ENCODE measurements around the gene MBLAC1.
"Not testable (repeated sequence)": the region's sequence is repeated elsewhere in the genome, so short reads cannot be mapped to it uniquely, and the experiment has no call there.

The MBLAC1 gene

GRCh38 chr7:100122568-100122967 lies 4.2 kb upstream of the MBLAC1 start:
- DNase-seq (ENCODE audit: low read depth), result no peak

DNA sequence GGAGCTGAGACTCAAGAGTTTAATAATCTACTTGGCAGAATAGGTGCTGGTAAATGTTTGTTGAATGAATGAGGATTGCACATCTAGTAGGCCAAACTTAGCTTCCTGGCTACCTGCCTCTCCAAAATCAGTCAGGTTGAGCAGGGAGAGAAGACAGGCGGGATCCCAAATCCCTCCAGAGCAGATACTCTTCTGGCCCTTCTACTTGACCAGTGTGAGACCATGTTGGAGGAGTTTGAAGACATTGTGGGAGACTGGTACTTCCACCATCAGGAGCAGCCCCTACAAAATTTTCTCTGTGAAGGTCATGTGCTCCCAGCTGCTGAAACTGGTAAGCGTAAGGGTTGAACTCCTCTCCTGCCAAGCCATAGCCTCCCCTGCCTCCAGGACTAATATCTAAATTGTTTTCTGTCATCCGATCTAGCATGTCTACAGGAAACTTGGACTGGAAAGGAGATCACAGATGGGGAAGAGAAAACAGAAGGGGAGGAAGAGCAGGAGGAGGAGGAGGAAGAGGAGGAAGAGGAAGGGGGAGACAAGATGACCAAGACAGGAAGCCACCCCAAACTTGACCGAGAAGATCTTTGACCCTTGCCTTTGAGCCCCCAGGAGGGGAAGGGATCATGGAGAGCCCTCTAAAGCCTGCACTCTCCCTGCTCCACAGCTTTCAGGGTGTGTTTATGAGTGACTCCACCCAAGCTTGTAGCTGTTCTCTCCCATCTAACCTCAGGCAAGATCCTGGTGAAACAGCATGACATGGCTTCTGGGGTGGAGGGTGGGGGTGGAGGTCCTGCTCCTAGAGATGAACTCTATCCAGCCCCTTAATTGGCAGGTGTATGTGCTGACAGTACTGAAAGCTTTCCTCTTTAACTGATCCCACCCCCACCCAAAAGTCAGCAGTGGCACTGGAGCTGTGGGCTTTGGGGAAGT lies 2.2 kb upstream of the MBLAC1 start:
- no peak for DNase-seq (ENCODE audit: low read depth)

- peak; percentile 30 for DNase-seq (ENCODE audit: low read depth)
Measured at GRCh38 chr7:100126239-100126930, 382 bp upstream of the MBLAC1 start.

GRCh38 chr7:100127866-100128636 lies 1.3 kb downstream of the MBLAC1 start:
- no peak for DNase-seq (ENCODE audit: low read depth)

- DNase-seq (ENCODE audit: low read depth), result no peak
Measured at GRCh38 chr7:100128637-100128963, 1.8 kb downstream of the MBLAC1 start.

- not testable (repeated sequence) for DNase-seq (ENCODE audit: low read depth)
Measured at GRCh38 chr7:100130220-100130607, 3.4 kb downstream of the MBLAC1 start.

GRCh38 chr7:100130608-100131453 lies 4.1 kb downstream of the MBLAC1 start:
- DNase-seq (ENCODE audit: low read depth), result no peak

GRCh38 chr7:100132126-100132525 lies 5.4 kb downstream of the MBLAC1 start:
- no peak for DNase-seq (ENCODE audit: low read depth)

DNA sequence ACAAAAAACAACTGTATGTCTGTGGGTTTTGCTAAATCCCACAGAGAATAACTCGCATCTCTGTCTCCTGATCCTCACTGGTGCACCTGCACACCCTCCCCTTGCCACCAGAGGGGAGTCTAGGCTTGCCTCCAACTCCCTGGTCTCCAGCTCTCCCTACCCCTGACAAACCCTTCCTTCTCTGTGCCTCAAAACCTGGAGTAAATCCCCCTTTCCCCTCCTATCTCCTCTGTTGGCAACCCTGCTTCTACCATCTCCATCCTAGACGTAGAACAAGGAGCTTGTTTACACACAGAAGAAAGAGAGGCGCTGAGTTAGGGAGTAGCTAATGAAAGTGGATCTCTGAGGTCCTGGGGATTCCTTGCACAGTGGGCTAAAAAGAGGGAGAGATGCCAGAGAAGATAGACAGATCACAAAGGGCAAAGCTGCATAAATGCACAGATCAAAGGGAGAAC lies 6.0 kb downstream of the MBLAC1 start:
- DNase-seq (ENCODE audit: low read depth), result peak; percentile 45

DNA sequence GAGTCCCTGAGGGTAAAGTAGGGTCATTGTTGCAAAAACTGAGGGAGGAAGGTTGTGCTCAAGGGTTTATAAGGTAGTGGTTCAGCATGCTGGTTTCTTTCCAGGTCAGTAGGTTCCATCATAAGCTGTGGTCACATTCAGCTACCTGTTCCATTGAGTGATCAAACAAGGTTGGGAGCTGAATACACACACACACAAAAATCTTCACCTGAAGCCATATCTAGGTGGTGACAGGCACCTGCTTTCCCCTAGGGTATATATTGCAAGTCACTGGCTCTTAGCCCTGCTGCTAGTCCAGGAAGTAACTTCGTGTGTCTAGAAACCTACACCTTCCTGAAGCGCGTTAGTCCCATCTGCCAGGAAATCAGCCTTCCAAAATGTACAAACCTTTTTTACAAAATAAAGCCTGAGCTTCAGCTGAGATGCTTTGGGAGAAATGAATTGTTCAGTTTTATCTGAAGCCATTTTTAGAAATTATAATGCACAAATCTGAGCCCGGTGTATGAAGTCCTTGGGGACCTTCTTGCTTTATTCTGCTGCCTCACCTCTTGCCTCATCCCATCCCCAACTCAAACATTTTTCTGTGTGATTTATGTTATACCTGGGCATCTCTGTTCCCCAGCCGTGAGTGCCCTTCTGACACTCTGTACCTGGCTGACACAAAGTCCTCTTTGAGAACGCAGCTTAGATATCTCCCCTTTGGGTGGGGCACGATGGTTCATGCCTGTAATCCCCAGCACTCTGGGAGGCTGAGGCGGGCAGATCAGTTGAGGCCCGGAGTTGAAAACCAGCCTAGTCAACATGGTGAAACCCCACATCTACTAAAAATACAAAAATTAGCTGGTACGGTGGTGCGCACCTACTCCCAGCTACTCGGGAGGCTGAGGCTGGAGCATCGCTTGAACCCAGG lies 11.3 kb downstream of the MBLAC1 start:
- no peak for DNase-seq (ENCODE audit: low read depth)

DNA sequence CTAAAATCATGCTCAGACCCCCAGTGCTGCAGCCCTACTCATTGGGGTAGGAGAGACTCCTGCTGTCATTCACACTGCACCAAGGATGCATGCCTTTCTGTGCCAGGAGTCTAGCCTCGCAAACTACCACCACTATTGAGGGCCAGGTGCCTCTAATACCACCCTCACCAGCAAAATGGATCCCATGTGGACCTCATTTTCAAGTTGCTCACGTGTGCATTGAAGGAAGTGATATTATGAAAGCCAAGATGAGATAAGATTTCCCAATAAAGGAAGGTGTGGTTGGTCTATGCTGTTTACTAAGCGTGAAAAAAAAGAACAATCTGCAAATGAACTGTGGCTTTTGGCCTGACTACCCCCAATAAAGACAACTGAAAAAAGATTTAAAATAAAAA lies 14.8 kb downstream of the MBLAC1 start:
- no peak for DNase-seq (ENCODE audit: low read depth)

DNA sequence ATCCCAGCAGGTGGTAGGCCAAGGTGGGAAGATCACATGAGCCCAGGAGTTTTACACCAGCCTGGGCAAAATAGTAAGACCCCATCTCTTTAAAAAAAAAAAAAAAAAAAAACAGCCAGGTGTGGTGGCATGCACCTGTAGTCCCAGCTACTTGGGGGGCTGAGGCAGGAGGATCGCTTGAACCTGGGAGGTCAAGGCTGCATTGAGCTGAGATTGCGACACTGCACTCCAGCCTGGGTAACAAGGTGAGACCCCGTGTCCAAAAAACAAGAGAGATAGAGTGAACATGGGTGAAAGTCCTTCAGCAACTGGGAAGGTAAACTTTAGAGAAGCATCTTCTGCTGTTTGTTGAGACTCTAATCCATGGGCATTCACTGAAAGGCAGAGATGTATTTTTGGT lies 15.7 kb downstream of the MBLAC1 start:
- no peak for DNase-seq (ENCODE audit: low read depth)

DNA sequence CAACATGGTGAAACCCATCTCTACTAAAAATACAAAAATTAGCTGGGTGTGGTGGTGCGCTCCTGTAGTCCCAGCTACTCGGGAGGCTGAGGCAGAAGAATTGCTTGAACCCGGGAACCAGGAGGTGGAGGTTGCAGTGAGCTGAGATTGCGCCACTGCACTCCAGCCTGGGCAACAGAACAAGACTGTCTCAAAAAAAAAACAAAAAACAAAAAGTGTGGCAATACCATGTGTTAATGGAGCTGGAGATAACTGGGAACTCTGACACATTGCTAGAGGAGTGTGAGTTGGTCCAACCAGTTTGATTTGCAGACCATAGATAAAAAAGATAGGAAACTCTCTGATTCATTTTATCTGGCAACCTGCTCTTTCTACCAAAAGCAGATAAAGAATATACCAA lies 19.6 kb downstream of the MBLAC1 start:
- DNase-seq (ENCODE audit: low read depth), result not testable (repeated sequence)

DNA sequence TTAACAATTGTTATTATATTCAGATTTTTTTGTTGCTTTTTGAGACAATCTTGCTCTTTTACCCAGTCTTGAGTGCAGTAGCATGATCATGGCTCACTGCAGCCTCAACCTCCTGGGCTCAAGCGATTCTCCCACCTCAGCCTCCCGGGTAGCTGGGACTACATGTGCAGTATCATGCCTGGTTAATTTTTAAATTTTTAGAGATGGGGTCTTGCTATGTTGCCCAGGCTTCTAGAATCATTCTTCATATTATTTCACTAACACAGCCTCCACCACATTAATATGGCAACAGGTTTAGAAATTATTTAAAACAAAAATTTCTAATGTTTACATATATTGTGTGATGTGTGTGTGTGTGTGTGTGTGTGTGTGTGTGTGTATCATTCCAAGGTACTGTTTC lies 20.5 kb downstream of the MBLAC1 start:
- no peak for DNase-seq (ENCODE audit: low read depth)

GRCh38 chr7:100148225-100148558 lies 21.4 kb downstream of the MBLAC1 start:
- no peak for DNase-seq (ENCODE audit: low read depth)

- DNase-seq (ENCODE audit: low read depth), result peak; percentile 99
Measured at GRCh38 chr7:100148559-100149328, 22.0 kb downstream of the MBLAC1 start, which contains the start of gene LAMTOR4. LAMTOR4 (plus strand) TSS chr7:100148918; CDS start chr7:100148973, 55 bp downstream.

- DNase-seq (ENCODE audit: low read depth), result no peak
Measured at GRCh38 chr7:100152404-100152803, 25.6 kb downstream of the MBLAC1 start.

- no peak for DNase-seq (ENCODE audit: low read depth)
Measured at GRCh38 chr7:100152937-100153666, 26.3 kb downstream of the MBLAC1 start.

All from fibroblast of the conjunctiva (primary cell).